ENCODE measurements around the gene E2F6.

GRCh38 chr2:11506611-11506969 lies 40.6 kb upstream of the E2F6 start:
- TF ChIP-seq ZNF217 (IDR thresholded peaks at IDR 0.05) (no peak), SUZ12 (IDR thresholded peaks at IDR 0.05; ENCODE audit: unreplicated experiment) (no peak), CTCF (IDR thresholded peaks at IDR 0.05 in 2 of 3, conservative IDR thresholded peaks at IDR 0.05 in 1 of 3; ENCODE audit: control insufficient read depth in 2 of 3, extremely low read depth in 1 of 3, insufficient read depth in 1 of 3, low read depth in 3 of 3, low read length in 3 of 3) (no peak), TAF1 (IDR thresholded peaks at IDR 0.05; ENCODE audit: borderline replicate concordance, low read depth, low read length) (no peak), IKZF2 (IDR thresholded peaks at IDR 0.05) (no peak), CHD2 (IDR thresholded peaks at IDR 0.05; ENCODE audit: borderline replicate concordance, low read depth, low read length) (no peak), EP300 (IDR thresholded peaks at IDR 0.05; ENCODE audit: borderline replicate concordance in 1 of 2, control insufficient read depth in 1 of 2, low read depth in 2 of 2, low read length in 2 of 2) (no peak), NKRF (conservative IDR thresholded peaks at IDR 0.05) (no peak), REST (IDR thresholded peaks at IDR 0.05; ENCODE audit: low read depth, low read length) (no peak), BCL11A (IDR thresholded peaks at IDR 0.05; ENCODE audit: low read depth, low read length) (no peak), BHLHE40 (IDR thresholded peaks at IDR 0.05; ENCODE audit: borderline replicate concordance in 1 of 2, low read depth in 2 of 2, low read length in 1 of 2) (no peak), BRCA1 (IDR thresholded peaks at IDR 0.05; ENCODE audit: low read depth, low read length) (no peak), POLR2A (IDR thresholded peaks at IDR 0.05; ENCODE audit: low read depth, low read length) (no peak), CEBPB (IDR thresholded peaks at IDR 0.05; ENCODE audit: borderline replicate concordance in 1 of 2, low read depth in 2 of 2, low read length in 2 of 2) (no peak)
